GM23338 (cell line): ENCODE measurements around the gene MPV17. TPM values are rescaled to one million over a fixed set of nuclear protein-coding genes. Genes with fewer than 3 reads are reported as not detected.

ENCODE experiments used
- ATAC-seq: fragments of 200-7000 bp; cut with Tn5 transposase; 3 replicates; pipeline ENCODE4 v1.9.1; 2020
- DNase-seq: peaks from one replicate; pipeline ENCODE4 v3.0.0-alpha.2; 2015; ENCODE audit warnings: low spot score
- H2AFZ ChIP-seq: fragments of 200-600 bp; sonication (generic); 2 replicates; pipeline ENCODE4 v1.8.0; 2016; ENCODE audit warnings: antibody characterized with exemption, mild to moderate bottlenecking, moderate library complexity
- H3F3A ChIP-seq: fragments of 200-600 bp; sonication (generic); replicated peaks from 2 replicates; pipeline ENCODE4 v1.8.0; 2017; ENCODE audit warnings: antibody characterized with exemption, mixed run types, low read depth
- H3K27ac ChIP-seq: fragments of 200-600 bp; sonication (generic); 2 replicates; pipeline ENCODE4 v1.6.1; 2016; ENCODE audit warnings: low read depth
- H3K27me3 ChIP-seq: fragments of 200-600 bp; sonication (generic); 2 replicates; pipeline ENCODE4 v1.8.0; 2016; ENCODE audit warnings: mild to moderate bottlenecking, mixed run types, moderate library complexity; ENCODE audit not compliant: insufficient read depth
- H3K36me3 ChIP-seq: fragments of 200-600 bp; sonication (generic); 2 replicates; pipeline ENCODE4 v1.8.0; 2016; ENCODE audit warnings: mild to moderate bottlenecking; ENCODE audit not compliant: insufficient read depth
- H3K4me1 ChIP-seq: fragments of 200-600 bp; sonication (generic); 2 replicates; pipeline ENCODE4 v1.8.0; 2016; ENCODE audit warnings: mild to moderate bottlenecking, moderate library complexity; ENCODE audit not compliant: insufficient read depth
- H3K4me2 ChIP-seq: fragments of 200-600 bp; sonication (generic); 2 replicates; pipeline ENCODE4 v1.7.1; 2017; ENCODE audit warnings: mixed run types
- H3K4me3 ChIP-seq: fragments of 200-600 bp; sonication (generic); 2 replicates; pipeline ENCODE4 v1.6.1; 2016; ENCODE audit warnings: mixed run types
- H3K79me2 ChIP-seq: fragments of 200-600 bp; sonication (generic); replicated peaks from 2 replicates; pipeline ENCODE4 v1.8.0; 2017; ENCODE audit warnings: mild to moderate bottlenecking; ENCODE audit not compliant: insufficient read depth
- H3K9me2 ChIP-seq: fragments of 200-600 bp; sonication (generic); 2 replicates; pipeline ENCODE4 v1.8.0; 2017; ENCODE audit not compliant: insufficient read depth
- H4K20me1 ChIP-seq: fragments of 200-600 bp; sonication (generic); replicated peaks from 2 replicates; pipeline ENCODE4 v1.8.0; 2017; ENCODE audit warnings: mild to moderate bottlenecking; ENCODE audit not compliant: insufficient read depth
- H3K27ac Mint-ChIP-seq: 2 replicates; pipeline ENCODE4 v1.8.0; 2020; ENCODE audit warnings: inconsistent platforms, mild to moderate bottlenecking, moderate library complexity, mixed read lengths
- H3K27me3 Mint-ChIP-seq: 3 replicates; pipeline ENCODE4 v1.8.0; 2022; ENCODE audit warnings: low read depth, mild to moderate bottlenecking, moderate library complexity, mixed read lengths, inconsistent platforms; ENCODE audit not compliant: insufficient read depth, poor library complexity
- H3K36me3 Mint-ChIP-seq: 3 replicates; pipeline ENCODE4 v1.8.0; 2021; ENCODE audit warnings: low read depth, mild to moderate bottlenecking, inconsistent platforms, moderate library complexity, mixed read lengths
- H3K4me1 Mint-ChIP-seq: 3 replicates; pipeline ENCODE4 v1.8.0; 2020; ENCODE audit warnings: mild to moderate bottlenecking, inconsistent platforms, mixed read lengths
- H3K4me3 Mint-ChIP-seq: 3 replicates; pipeline ENCODE4 v1.8.0; 2021; ENCODE audit warnings: moderate library complexity, mild to moderate bottlenecking, inconsistent platforms, mixed read lengths
- H3K9me3 Mint-ChIP-seq: 3 replicates; pipeline ENCODE4 v1.8.0; 2020; ENCODE audit warnings: moderate library complexity, mild to moderate bottlenecking, inconsistent platforms, mixed read lengths
- CREB1 ChIP-seq: fragments of 250-450 bp; sonication (Bioruptor Pico); IDR thresholded peaks from 2 replicates; pipeline ENCODE4 v1.5.0; 2020; ENCODE audit warnings: low read depth, mild to moderate bottlenecking, moderate library complexity
- EZH2 ChIP-seq: fragments of 200-600 bp; sonication (generic); IDR thresholded peaks from one replicate; pipeline ENCODE4 v1.8.0; 2017; ENCODE audit warnings: antibody characterized with exemption, mild to moderate bottlenecking, low read depth; ENCODE audit not compliant: unreplicated experiment
- EZH2phosphoT487 ChIP-seq: fragments of 200-600 bp; sonication (generic); IDR thresholded peaks from one replicate; pipeline ENCODE4 v1.8.1; 2018; ENCODE audit warnings: antibody characterized with exemption; ENCODE audit not compliant: unreplicated experiment
- JUNB ChIP-seq: IDR thresholded peaks from one replicate; pipeline ENCODE4 v1.6.1; 2016; ENCODE audit warnings: antibody characterized with exemption; ENCODE audit not compliant: unreplicated experiment
- NANOG ChIP-seq: IDR thresholded peaks from 2 replicates; pipeline ENCODE4 v1.6.1; 2016; ENCODE audit warnings: antibody characterized with exemption, borderline replicate concordance
- POLR2AphosphoS5 ChIP-seq: IDR thresholded peaks from 2 replicates; pipeline ENCODE4 v1.6.1; 2016; ENCODE audit warnings: antibody characterized with exemption, low read depth
- STAT1 ChIP-seq: IDR thresholded peaks from one replicate; pipeline ENCODE4 v1.6.1; 2016; ENCODE audit warnings: antibody characterized with exemption; ENCODE audit not compliant: unreplicated experiment
- ZNF114 ChIP-seq: fragments of 250-450 bp; sonication (Bioruptor Pico); IDR thresholded peaks from 2 replicates; pipeline ENCODE4 v1.5.0; 2020; ENCODE audit warnings: mild to moderate bottlenecking, moderate library complexity
- ZNF331 ChIP-seq: fragments of 250-450 bp; sonication (Bioruptor Pico); IDR thresholded peaks from 2 replicates; pipeline ENCODE4 v1.5.0; 2020; ENCODE audit warnings: low read depth, mild to moderate bottlenecking, moderate library complexity
- ZNF462 ChIP-seq: fragments of 250-450 bp; sonication (Bioruptor Pico); IDR thresholded peaks from 2 replicates; pipeline ENCODE4 v1.5.0; 2020; ENCODE audit warnings: mild to moderate bottlenecking, moderate library complexity
- polyA plus RNA-seq: library from polyadenylated mRNA; unstranded; fragments of >200 nt; fragmentation: Nextera tagmentation; extraction: Ambion mirVana; gene quantifications from 2 replicates; pipeline ENCODE4 v1.2.1, GENCODE V29; 2016
- total RNA-seq: library from RNA; depleted of rRNA; stranded (reverse); fragments of >200 nt; shearing (Covaris generic); gene quantifications from 2 replicates; pipeline ENCODE4 v1.2.3, GENCODE V29; 2014
- TF ChIP-seq, protein P1 (sequence below): IDR thresholded peaks from one replicate; pipeline ENCODE4 v1.6.1; 2018; ENCODE audit warnings: antibody characterized with exemption; ENCODE audit not compliant: unreplicated experiment
- TF ChIP-seq, protein P2 (sequence below), 2 experiments: fragments of 200-600 bp in 1 of 2; sonication (generic) in 1 of 2; conservative IDR thresholded peaks; 2 replicates each; pipeline versions ENCODE4 v1.5.1 to v1.6.1; 2016 to 2017; ENCODE audit warnings: antibody characterized with exemption in 2 of 2, low read depth in 2 of 2, mild to moderate bottlenecking in 2 of 2, moderate library complexity in 1 of 2
- TF ChIP-seq, protein P3 (sequence below): IDR thresholded peaks from 2 replicates; pipeline ENCODE4 v1.6.1; 2016; ENCODE audit warnings: antibody characterized with exemption

Gene MPV17
- total and polyA plus RNA-seq, 2 experiments from 2014 or later: 52.5 to 94.2 TPM

GRCh38 chr2:27313882-27314645 lies 8.8 kb downstream of the MPV17 start:
- Mint-ChIP-seq H3K27me3 (peaks cover 8% of the 10 kb centered on the region), H3K4me3 (no peak overlapping the region), H3K4me1 (peaks cover 15% of the 10 kb centered on the region; the same call in 2 of the 3 replicates), H3K27ac (no peak overlapping the region), H3K9me3 (no peaks in the 10 kb centered on the region), H3K36me3 (peaks cover 5% of the 10 kb centered on the region; the same call in 1 of the 3 replicates)
- Histone ChIP-seq H3K79me2 (no peaks in the 10 kb centered on the region), H3K36me3 (no peaks in the 10 kb centered on the region), H3K4me1 (peaks cover 12% of the 10 kb centered on the region), H3K4me2 (no peak overlapping the region), H3K27me3 (peaks cover 8% of the 10 kb centered on the region), H3K9me2 (no peaks in the 10 kb centered on the region), H3K4me3 (no peak overlapping the region), H3K27ac (no peak overlapping the region), H4K20me1 (0 out of 2 replicates have a peak, but pooled peaks cover 3% of the 10 kb centered on the region), H2AFZ (no peak overlapping the region), H3F3A (no peaks in the 10 kb centered on the region)
- ATAC-seq: no peak
- TF ChIP-seq EZH2: no peak
- no peak for TF ChIP-seq ZNF331 (CRISPR knock-in tag)
- TF ChIP-seq ZNF114 (CRISPR knock-in tag): no peak
- TF ChIP-seq CREB1 (CRISPR knock-in tag): no peak
- TF ChIP-seq, protein P1, sequence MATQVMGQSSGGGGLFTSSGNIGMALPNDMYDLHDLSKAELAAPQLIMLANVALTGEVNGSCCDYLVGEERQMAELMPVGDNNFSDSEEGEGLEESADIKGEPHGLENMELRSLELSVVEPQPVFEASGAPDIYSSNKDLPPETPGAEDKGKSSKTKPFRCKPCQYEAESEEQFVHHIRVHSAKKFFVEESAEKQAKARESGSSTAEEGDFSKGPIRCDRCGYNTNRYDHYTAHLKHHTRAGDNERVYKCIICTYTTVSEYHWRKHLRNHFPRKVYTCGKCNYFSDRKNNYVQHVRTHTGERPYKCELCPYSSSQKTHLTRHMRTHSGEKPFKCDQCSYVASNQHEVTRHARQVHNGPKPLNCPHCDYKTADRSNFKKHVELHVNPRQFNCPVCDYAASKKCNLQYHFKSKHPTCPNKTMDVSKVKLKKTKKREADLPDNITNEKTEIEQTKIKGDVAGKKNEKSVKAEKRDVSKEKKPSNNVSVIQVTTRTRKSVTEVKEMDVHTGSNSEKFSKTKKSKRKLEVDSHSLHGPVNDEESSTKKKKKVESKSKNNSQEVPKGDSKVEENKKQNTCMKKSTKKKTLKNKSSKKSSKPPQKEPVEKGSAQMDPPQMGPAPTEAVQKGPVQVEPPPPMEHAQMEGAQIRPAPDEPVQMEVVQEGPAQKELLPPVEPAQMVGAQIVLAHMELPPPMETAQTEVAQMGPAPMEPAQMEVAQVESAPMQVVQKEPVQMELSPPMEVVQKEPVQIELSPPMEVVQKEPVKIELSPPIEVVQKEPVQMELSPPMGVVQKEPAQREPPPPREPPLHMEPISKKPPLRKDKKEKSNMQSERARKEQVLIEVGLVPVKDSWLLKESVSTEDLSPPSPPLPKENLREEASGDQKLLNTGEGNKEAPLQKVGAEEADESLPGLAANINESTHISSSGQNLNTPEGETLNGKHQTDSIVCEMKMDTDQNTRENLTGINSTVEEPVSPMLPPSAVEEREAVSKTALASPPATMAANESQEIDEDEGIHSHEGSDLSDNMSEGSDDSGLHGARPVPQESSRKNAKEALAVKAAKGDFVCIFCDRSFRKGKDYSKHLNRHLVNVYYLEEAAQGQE: no peak
- TF ChIP-seq, protein P2, sequence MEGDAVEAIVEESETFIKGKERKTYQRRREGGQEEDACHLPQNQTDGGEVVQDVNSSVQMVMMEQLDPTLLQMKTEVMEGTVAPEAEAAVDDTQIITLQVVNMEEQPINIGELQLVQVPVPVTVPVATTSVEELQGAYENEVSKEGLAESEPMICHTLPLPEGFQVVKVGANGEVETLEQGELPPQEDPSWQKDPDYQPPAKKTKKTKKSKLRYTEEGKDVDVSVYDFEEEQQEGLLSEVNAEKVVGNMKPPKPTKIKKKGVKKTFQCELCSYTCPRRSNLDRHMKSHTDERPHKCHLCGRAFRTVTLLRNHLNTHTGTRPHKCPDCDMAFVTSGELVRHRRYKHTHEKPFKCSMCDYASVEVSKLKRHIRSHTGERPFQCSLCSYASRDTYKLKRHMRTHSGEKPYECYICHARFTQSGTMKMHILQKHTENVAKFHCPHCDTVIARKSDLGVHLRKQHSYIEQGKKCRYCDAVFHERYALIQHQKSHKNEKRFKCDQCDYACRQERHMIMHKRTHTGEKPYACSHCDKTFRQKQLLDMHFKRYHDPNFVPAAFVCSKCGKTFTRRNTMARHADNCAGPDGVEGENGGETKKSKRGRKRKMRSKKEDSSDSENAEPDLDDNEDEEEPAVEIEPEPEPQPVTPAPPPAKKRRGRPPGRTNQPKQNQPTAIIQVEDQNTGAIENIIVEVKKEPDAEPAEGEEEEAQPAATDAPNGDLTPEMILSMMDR (conservative IDR thresholded peaks at IDR 0.05; ENCODE audit: low read depth in 2 of 2): no peak
- no peak for TF ChIP-seq POLR2AphosphoS5
- TF ChIP-seq JUNB: no peak
- no peak for TF ChIP-seq STAT1
- no peak for TF ChIP-seq NANOG
- TF ChIP-seq, protein P3, sequence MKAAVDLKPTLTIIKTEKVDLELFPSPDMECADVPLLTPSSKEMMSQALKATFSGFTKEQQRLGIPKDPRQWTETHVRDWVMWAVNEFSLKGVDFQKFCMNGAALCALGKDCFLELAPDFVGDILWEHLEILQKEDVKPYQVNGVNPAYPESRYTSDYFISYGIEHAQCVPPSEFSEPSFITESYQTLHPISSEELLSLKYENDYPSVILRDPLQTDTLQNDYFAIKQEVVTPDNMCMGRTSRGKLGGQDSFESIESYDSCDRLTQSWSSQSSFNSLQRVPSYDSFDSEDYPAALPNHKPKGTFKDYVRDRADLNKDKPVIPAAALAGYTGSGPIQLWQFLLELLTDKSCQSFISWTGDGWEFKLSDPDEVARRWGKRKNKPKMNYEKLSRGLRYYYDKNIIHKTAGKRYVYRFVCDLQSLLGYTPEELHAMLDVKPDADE: no peak
- TF ChIP-seq ZNF462 (CRISPR knock-in tag): no peak
- TF ChIP-seq EZH2phosphoT487: no peak
- DNase-seq: no peak
